Fibroblast of skin of left biceps (primary cell): ENCODE data around the gene ZNRD2.
"Not testable (repeated sequence)": the region's sequence is repeated elsewhere in the genome, so short reads cannot be mapped to it uniquely, and the experiment has no call there.

Source experiments
- DNase-seq, 2 experiments: peaks; one replicate each; pipeline ENCODE4 v3.0.0-alpha.2; 2013; ENCODE audit warnings: low read depth in 2 of 2

The ZNRD2 gene, protein sequence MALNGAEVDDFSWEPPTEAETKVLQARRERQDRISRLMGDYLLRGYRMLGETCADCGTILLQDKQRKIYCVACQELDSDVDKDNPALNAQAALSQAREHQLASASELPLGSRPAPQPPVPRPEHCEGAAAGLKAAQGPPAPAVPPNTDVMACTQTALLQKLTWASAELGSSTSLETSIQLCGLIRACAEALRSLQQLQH

DNA sequence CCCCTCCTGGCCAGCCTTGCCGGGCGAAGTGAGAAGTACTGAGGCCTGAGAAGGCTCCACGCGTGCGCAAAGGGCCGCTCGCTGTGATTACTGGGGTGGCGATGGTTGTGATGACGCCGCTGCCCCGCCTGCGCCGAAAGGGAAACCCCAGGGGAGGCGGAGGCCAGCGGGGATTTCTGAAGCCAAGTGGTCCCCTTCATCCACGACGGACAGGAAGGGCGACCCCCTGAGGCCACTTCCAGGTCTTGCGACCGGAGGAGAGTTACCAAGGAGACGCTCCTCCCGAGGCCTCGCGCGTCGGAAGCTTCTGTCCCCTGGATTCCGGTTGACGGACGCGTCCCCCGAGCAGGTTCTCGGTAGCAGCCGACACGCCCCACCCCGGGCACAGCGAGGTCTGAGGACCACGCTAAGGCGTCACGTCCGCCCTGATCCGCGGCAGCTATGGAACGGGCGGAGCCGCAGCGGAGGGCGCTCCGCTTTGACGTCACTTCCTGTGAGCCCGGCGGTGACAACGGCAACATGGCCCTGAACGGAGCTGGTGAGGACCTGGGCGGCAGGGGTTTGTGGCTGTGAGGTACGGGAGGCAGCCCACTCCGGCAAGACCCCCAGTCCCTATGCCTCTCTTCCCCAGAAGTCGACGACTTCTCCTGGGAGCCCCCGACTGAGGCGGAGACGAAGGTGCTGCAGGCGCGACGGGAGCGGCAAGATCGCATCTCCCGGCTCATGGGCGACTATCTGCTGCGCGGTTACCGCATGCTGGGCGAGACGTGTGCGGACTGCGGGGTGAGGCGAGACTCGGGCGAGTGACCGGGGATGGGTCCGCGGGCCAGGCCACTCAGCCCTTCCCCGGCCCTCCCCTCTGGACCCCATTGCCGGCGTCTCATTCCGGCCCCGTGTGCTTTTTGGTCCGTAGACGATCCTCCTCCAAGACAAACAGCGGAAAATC is at the start of gene ZNRD2:
TSS of gene ZNRD2 (plus strand) at position 505 of the 946 bp plus-strand sequence. CDS start at position 520, 15 bp downstream.
- DNase-seq: peak; percentile 95 to 96

DNA sequence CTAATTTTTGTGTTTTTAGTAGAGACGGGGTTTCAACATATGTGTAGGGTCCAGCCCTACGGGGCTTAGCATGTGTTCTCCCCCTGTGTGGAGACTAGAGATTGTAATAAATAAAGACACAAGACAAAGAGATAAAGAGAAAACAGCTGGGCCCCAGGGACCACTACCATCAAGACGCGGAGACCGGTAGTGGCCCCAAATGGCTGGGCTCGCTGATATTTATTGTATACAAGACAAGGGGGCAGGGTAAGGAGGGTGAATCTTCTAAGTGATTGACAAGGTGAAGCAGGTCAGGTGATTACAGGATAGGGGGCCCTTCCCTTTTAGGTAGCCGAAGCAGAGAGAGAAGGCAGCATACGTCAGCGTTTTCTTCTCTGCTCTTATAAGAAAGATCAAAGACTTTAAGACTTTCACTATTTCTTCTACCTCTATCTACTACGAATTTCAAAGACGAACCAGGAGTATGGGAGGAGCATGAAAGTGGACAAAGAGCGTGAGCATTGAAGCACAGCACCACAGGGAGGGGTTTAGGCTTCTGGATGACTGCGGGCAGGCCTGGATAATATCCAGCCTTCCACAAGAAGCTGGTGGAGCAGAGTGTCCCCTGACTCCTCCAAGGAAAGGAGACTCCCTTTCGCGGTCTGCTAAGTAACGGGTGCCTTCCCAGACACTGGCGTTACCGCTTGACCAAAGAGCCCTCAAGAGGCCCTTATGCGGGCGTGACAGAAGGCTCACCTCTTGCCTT is 48.3 kb upstream of the ZNRD2 start:
- not testable (repeated sequence) for DNase-seq

GRCh38 chr11:65522718-65523630 is 47.3 kb upstream of the ZNRD2 start:
- not testable (repeated sequence) for DNase-seq

DNA sequence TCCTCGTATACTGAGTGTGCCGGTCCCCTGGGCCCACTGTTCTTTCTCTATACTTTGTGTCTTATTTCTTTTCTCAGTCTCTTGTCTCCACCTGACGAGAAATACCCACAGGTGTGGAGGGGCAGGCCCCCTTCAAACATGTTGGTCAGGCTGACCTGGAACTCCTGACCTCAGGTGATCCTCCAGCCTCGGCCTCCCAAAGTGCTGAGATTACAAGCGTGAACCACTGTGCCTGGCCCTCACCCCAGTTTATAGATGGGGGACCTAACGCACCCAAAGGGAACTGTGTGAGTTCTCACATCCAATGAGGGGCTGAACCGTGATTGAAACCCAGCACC is 46.7 kb upstream of the ZNRD2 start:
- not testable (repeated sequence) for DNase-seq

- no peak for DNase-seq
Measured at GRCh38 chr11:65524014-65524740, 46.1 kb upstream of the ZNRD2 start.

- peak; percentile 51 to 53 for DNase-seq
Measured at GRCh38 chr11:65524741-65525545, 45.3 kb upstream of the ZNRD2 start, which contains the start of gene SCYL1. Gene SCYL1 (plus strand): TSS chr11:65525083. CDS start chr11:65525154, 71 bp downstream.

- DNase-seq: no peak
Measured at GRCh38 chr11:65525546-65526480, 44.5 kb upstream of the ZNRD2 start.

DNA sequence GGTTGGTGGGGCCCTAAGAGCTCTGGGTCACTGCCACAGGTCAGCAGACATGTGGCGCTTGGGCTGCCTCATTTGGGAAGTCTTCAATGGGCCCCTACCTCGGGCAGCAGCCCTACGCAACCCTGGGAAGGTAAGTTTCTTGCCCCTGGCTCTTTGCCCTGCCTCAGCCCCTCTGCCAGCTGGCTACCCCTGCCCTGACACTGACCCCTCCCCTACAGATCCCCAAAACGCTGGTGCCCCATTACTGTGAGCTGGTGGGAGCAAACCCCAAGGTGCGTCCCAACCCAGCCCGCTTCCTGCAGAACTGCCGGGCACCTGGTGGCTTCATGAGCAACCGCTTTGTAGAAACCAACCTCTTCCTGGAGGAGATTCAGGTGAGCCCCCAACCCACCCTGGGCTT is 43.5 kb upstream of the ZNRD2 start:
- DNase-seq: no peak

- DNase-seq: no peak
Measured at GRCh38 chr11:65528819-65529350, 41.4 kb upstream of the ZNRD2 start.

DNA sequence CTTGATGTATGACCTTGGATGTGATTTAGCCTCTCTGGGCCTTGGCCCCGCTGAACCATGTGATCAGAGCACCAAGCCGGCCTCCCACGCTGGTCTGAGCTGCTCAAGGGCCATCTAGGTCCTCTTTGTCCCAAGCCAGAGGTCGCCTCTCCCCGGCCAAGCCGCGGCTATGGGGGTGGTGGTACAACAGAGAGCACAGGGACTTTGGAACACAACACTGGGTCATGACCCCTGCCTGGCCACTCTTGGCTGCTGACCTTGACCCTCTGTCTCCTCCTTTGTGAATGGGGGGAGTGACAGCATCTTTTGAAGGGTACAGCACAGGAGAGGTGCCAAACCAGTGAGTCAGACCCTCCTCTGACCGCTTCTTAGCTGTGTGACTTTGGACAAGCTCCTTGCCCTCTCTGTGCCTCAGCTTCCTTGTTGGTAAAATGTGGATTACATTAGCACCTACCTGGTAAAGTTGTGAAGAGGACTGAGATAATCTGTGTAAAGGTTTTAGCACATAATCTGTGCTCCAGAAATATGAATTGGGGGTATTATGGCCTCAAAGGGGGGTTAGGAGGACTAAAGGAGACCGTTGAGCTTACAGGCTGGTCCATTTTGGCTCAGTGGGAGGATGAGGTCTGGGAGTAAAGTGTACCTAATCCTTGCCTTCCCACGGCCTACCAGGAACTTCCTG is 40.7 kb upstream of the ZNRD2 start:
- DNase-seq: no peak

DNA sequence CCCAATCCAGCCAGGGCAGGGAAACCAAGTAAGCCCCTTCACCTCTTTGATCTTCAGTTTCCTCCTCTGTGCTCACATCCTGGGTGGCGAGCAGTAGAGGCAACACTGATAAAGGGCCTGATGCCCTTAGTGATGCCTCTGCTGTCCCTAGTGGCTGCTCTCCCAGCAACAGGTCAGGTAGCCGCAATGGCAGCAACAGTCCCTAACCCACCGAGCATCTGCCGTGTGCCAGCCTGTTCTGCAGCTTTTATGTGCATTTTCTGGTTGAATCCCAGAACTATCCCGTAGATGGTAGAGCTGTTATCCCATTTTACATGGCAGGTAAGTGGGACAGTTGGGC is 40.1 kb upstream of the ZNRD2 start:
- no peak for DNase-seq

DNA sequence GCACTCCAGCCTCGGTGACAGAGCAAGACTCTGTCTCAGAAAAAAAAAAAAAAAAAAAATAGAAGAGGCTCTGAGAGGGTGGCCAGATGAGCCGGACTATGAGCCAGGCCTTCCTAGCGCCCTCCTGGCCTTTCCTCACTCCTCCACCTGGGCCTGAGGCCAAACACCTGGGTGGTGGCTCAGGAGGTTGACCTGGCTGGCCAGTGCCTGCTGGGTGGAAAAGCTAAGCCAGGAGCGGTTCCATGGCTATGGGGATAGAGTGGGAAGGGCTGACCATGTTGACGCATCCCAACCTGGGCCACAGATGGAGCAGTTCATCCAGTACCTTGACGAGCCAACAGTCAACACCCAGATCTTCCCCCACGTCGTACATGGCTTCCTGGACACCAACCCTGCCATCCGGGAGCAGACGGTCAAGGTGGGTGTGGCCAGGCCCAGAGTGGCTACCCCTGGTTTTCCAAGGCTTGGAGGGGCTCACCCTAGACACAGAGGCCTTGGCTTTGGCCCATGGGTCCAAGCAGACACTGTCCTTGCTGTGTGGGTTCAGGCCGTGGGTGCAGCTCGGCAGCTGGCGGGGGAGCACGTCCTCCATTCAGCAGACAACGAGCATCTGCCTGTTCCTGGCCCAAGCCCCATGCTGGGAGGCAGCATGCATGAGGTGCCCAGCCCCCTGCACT is 37.8 kb upstream of the ZNRD2 start:
- DNase-seq: no peak

- no peak for DNase-seq
Measured at GRCh38 chr11:65535102-65535501, 35.2 kb upstream of the ZNRD2 start.

DNA sequence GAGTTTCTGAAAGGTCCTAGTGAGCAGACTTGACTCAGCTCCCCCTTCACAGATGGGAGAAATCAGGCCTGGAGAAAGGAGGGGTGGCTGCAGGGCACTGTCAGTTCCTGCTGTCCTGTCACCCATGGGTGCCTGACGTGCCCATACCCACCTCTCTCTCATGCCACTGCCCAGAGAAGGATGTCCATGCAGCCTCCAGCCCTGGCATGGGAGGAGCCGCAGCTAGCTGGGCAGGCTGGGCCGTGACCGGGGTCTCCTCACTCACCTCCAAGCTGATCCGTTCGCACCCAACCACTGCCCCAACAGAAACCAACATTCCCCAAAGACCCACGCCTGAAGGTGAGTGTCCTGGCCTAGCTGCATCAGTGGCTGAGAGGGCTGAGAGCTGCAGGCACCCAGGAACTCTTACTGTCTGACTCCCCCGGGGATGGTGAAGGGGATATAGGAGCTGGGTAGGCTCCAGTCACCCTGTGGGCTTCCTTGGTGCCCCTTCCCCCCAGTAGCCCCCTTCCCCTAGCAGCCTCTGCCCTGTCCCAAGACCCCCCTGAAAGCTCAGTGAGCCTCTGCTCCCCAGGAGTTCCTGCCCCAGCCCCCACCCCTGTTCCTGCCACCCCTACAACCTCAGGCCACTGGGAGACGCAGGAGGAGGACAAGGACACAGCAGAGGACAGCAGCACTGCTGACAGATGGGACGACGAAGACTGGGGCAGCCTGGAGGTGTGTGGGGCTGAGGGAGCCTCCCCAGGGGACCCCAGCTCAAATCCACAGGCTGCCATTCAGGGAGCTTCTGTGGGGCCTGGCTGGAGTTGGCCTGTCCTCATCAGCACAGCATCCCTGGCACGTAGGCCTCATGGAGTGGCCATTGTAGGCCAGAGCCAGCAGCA is 33.6 kb upstream of the ZNRD2 start:
- no peak for DNase-seq

- no peak for DNase-seq
Measured at GRCh38 chr11:65537296-65537597, 33.0 kb upstream of the ZNRD2 start.

- DNase-seq: no peak
Measured at GRCh38 chr11:65537620-65538231, 32.6 kb upstream of the ZNRD2 start.
